Measurements from ENCODE around the gene C17orf67. TPM values are rescaled to one million over a fixed set of nuclear protein-coding genes. Genes with fewer than 3 reads are reported as not detected.
A peak's percentile ranks its signal among the peaks of the same experiment; 100 is the strongest.

Gene C17orf67
- total and polyA plus RNA-seq, 9 of the 15 experiments (the other 6 are each of a cell fraction or from before 2014, with no cell fraction given): 0.07 to 1.7 (median 0.59) TPM

GRCh38 chr17:56833809-56834379 lies at the start of gene C17orf67, which contains the start of gene DGKE (continued):
- no peak for TF ChIP-seq MLX (CRISPR knock-in tag; conservative IDR thresholded peaks at IDR 0.05)
- TF ChIP-seq ZNF740 (CRISPR knock-in tag; IDR thresholded peaks at IDR 0.05): no peak
- TF ChIP-seq ZNF740 (tag; IDR thresholded peaks at IDR 0.05): no peak
- no peak for TF ChIP-seq SREBF1 (IDR thresholded peaks at IDR 0.05; ENCODE audit: borderline replicate concordance, low read depth, low read length)
- TF ChIP-seq DLX4 (CRISPR knock-in tag; IDR thresholded peaks at IDR 0.05): no peak
- no peak for TF ChIP-seq PTBP1 (IDR thresholded peaks at IDR 0.05; ENCODE audit: low read depth, low read length)
- no peak for TF ChIP-seq CBFB (CRISPR knock-in tag; IDR thresholded peaks at IDR 0.05)
- TF ChIP-seq NR2C1 (IDR thresholded peaks at IDR 0.05): no peak
- no peak for TF ChIP-seq NR2C1 (tag; IDR thresholded peaks at IDR 0.05)
- no peak for TF ChIP-seq ZFP36 (IDR thresholded peaks at IDR 0.05; ENCODE audit: low read depth, low read length, partially characterized antibody)
- TF ChIP-seq ETV6 (IDR thresholded peaks at IDR 0.05; ENCODE audit: borderline replicate concordance in 1 of 2, low read depth in 2 of 2, low read length in 1 of 2): no peak
- TF ChIP-seq ETV6 (CRISPR knock-in tag; IDR thresholded peaks at IDR 0.05; ENCODE audit: borderline replicate concordance): no peak
- TF ChIP-seq NFIC (IDR thresholded peaks at IDR 0.05): peak; percentile 42; the same call in 1 of the 2 replicates
- TF ChIP-seq GATAD2A (IDR thresholded peaks at IDR 0.05): peak; percentile 76
- no peak for TF ChIP-seq SMC3 (conservative IDR thresholded peaks at IDR 0.05; ENCODE audit: insufficient read depth, low read depth, low read length)
- TF ChIP-seq OTX1 (CRISPR knock-in tag; IDR thresholded peaks at IDR 0.05): no peak
- TF ChIP-seq HDAC1 (IDR thresholded peaks at IDR 0.05): no peak; a peak in 1 of 4 replicates
- no peak for TF ChIP-seq KAT8 (IDR thresholded peaks at IDR 0.05; ENCODE audit: low read depth)
- TF ChIP-seq FOS (IDR thresholded peaks at IDR 0.05; ENCODE audit: extremely low read depth, insufficient read length): no peak
- TF ChIP-seq TEAD4 (IDR thresholded peaks at IDR 0.05; ENCODE audit: low read length): no peak
- no peak for TF ChIP-seq TEAD4 (CRISPR knock-in tag; IDR thresholded peaks at IDR 0.05; ENCODE audit: borderline replicate concordance)
- TF ChIP-seq GTF2A2 (tag; IDR thresholded peaks at IDR 0.05): no peak
- no peak for TF ChIP-seq POLR3G (IDR thresholded peaks at IDR 0.05; ENCODE audit: extremely low read depth, insufficient read length, insufficient replicate concordance)

All from K562 (cell line).